Activated naive CD8-positive, alpha-beta T cell treated with anti-CD3 and anti-CD28 coated beads, Interleukin-2, amount 10 ng/mL, durations not matched to agents 7 days and 5 days (primary cell): Measurements from ENCODE around the gene COL12A1. TPM values are rescaled to one million over a fixed set of nuclear protein-coding genes. Genes with fewer than 3 reads are reported as not detected.

Source experiments
- ATAC-seq: fragments of 150-1000 bp; cut with Tn5 transposase; one replicate; pipeline ENCODE4 v1.10.0; 2021; ENCODE audit warnings: low read depth, moderate library complexity
- POLR2A ChIA-PET: fragments of 350-600 bp; sonication (Branson Sonifier 250); formaldehyde crosslinking; loops from one replicate; lab custom pipeline; 2021; ENCODE audit warnings: antibody characterized with exemption; lab: Charles Lee
- DNase-seq: peaks from one replicate; pipeline ENCODE4 v3.0.0; 2021
- H3K27ac Mint-ChIP-seq: one replicate; pipeline ENCODE4 v1.8.0; 2022; ENCODE audit warnings: mild to moderate bottlenecking, mixed read lengths
- H3K27me3 Mint-ChIP-seq: one replicate; pipeline ENCODE4 v1.8.0; 2022; ENCODE audit warnings: mild to moderate bottlenecking, moderate library complexity, mixed read lengths
- H3K36me3 Mint-ChIP-seq: one replicate; pipeline ENCODE4 v1.8.0; 2021; ENCODE audit warnings: mild to moderate bottlenecking, mixed read lengths
- H3K4me1 Mint-ChIP-seq: one replicate; pipeline ENCODE4 v1.8.0; 2021; ENCODE audit warnings: mixed read lengths
- H3K4me3 Mint-ChIP-seq: one replicate; pipeline ENCODE4 v1.8.0; 2022; ENCODE audit warnings: mild to moderate bottlenecking, moderate library complexity, mixed read lengths
- H3K9me3 Mint-ChIP-seq: one replicate; pipeline ENCODE4 v1.8.0; 2021; ENCODE audit warnings: mixed read lengths
- total RNA-seq, 2 experiments: library from RNA; stranded (reverse); gene quantifications; one replicate each; pipeline ENCODE4 v1.2.3, GENCODE V29; 2021

Gene COL12A1
- total RNA-seq, 2 experiments from 2014 or later: not detected

DNA sequence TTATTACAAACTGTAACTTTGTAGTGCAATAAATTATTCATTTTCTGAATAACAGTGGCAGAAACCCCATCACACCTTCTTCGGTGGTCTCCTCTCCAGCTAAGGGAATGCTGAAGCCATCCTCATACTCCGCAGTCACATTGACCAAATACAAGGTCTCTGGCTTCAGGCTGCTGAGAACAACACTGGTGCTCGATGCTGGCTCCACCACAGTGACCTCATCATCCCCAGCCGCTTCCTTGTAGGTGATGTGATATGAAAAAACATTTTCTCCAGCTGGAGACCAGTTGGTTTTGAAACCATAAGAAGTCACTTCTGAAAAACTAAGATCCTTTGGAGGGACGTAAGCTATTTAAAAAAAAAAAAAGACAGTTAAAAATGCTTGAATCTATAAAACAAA lies 25.0 kb downstream of the COL12A1 start:
- no peak overlapping the region for H3K4me3 Mint-ChIP-seq
- no peak overlapping the region for H3K27ac Mint-ChIP-seq
- H3K4me1 Mint-ChIP-seq: no peaks in the 10 kb centered on the region
- H3K27me3 Mint-ChIP-seq: peaks cover 7% of the 10 kb centered on the region
- DNase-seq (no peak), ATAC-seq (no peak)
- no peaks in the 10 kb centered on the region for H3K36me3 Mint-ChIP-seq
- POLR2A ChIA-PET: no interaction called here
- peaks cover 1% of the 10 kb centered on the region for H3K9me3 Mint-ChIP-seq

DNA sequence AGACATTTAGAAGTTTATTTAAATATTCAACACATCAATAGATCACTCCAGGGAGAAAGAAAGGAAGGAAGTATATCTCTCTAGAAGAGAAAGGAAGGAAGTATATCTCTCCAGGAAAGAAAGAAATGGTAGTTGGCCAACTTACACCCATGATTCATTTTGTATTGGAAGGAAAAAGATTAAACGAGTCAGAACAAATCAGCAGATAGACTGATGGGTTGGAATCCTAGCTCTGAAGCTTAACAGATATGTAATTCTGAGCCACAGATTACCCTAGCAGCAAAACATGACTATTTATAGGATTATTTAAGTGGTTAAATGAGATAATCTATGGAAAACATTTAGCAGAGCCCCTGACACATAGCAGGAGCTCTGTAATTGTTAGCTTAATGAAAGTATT lies 27.1 kb downstream of the COL12A1 start:
- Mint-ChIP-seq H3K9me3 (peaks cover 1% of the 10 kb centered on the region), H3K27me3 (peaks cover 6% of the 10 kb centered on the region), H3K36me3 (no peaks in the 10 kb centered on the region), H3K4me3 (no peak overlapping the region), H3K4me1 (no peaks in the 10 kb centered on the region), H3K27ac (no peak overlapping the region)
- DNase-seq (no peak), ATAC-seq (no peak)
- POLR2A ChIA-PET: no interaction called here

DNA sequence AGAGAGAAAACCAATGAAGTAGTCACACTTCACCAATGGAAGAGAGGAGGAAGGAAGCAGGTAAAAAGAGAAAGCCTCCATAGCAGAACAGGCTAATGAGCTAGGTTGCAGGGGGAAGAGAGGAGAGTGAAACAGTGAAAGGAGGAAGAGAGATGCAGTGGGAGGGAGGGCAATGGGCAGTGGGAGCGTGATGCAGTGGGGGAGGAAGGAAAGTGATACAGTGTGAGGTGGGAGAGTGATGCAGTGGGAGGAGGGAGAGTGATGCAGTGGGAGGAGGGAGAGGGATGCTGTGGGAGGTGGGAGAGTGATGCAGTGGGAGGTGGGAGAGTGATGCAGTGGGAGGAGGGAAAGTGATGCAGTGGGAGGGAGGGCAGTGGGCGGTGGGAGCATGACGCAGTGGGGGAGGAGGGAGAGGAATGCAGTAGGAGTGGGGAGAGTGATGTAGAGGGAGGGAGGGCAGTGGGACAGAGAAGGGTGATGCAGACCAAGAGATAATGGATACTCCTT lies 29.7 kb downstream of the COL12A1 start:
- Mint-ChIP-seq H3K36me3 (no peaks in the 10 kb centered on the region), H3K27ac (no peak overlapping the region), H3K4me1 (no peaks in the 10 kb centered on the region), H3K4me3 (no peak overlapping the region), H3K27me3 (peaks cover 6% of the 10 kb centered on the region), H3K9me3 (peaks cover 1% of the 10 kb centered on the region)
- ATAC-seq (no peak), DNase-seq (no peak)
- POLR2A ChIA-PET: no interaction called here

DNA sequence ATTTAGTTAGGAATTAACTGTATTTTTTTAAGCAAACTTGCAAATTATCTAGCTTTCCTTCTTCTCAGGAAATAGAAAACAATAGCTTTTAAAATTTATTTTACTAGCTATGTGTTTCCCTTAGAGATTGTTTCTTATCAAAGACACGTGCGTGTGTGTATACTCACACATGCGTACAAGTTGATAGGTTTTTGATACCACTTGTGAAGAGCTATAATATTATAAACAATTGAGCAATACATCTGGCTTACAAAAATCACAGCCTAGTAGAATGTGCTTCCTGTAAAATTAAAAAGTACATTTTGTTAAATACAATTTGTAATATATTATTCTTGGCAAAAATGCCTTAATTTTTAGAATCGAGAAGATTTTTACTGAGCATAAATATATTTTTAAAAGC lies 33.9 kb downstream of the COL12A1 start:
- Mint-ChIP-seq H3K27ac (no peak overlapping the region), H3K27me3 (peaks cover 6% of the 10 kb centered on the region), H3K9me3 (no peaks in the 10 kb centered on the region), H3K4me3 (no peak overlapping the region), H3K36me3 (no peaks in the 10 kb centered on the region), H3K4me1 (no peaks in the 10 kb centered on the region)
- ATAC-seq (no peak), DNase-seq (no peak)
- POLR2A ChIA-PET: no interaction called here

DNA sequence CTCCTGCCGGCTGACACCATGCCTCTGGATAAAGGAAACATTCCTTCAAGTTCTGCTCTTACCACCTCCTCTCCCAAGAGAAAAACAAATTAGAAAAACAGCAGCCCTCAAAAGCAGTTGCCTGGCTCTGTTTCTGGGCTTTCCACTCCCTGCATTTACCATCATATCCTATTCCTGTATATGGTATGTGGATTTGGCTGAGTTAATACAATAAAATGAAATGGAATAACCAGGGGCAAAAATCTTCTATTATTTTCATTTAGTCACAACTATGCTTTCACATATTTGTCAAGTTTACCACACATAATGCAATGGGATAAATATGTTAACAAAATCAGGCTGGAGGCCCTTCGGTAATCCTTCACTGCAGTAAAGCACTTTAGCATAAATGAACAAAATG lies 34.3 kb downstream of the COL12A1 start:
- Mint-ChIP-seq H3K4me3 (no peak overlapping the region), H3K4me1 (no peaks in the 10 kb centered on the region), H3K9me3 (no peaks in the 10 kb centered on the region), H3K27me3 (peaks cover 6% of the 10 kb centered on the region), H3K36me3 (no peaks in the 10 kb centered on the region), H3K27ac (no peak overlapping the region)
- no peak for ATAC-seq
- POLR2A ChIA-PET: no interaction called here
- no peak for DNase-seq

DNA sequence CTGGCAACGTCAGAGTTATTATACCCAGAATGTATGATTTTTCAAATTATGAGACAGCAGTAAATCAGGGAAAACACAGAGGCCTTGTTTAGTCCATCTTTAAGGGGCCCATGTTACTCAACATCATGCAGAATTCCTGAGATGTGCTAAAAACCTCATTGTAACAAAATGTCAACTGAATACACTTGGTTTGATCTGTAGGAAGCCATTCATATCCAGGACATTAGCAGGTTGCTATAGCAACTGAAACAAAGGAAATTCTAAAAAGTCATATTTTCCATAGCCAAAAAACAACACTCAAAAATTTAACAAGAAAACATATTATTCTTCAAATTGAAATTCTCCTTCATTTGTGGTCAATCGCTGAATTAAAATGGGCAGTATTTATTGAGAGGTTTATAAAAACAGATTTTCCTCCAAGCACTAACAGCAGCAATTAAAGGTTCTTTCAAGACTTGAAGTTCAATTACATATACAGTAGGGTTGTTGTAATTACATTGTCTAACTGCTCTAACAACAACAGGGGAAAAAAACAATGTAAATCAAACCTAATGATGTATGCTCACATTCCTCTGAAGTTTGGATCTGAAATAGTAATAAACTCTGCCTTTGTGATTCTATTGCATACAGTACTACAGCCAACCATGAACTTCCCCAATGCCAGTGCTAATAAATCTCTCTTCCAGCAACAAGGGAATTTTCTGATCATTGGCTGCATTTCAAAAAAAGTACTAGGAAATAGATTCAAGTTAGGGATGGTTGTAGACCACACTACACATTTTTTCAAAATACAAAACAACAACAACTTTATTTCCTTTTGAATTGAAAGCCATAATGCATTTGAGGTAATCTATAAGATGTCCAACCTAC lies 34.9 kb downstream of the COL12A1 start:
- POLR2A ChIA-PET: no interaction called here
- Mint-ChIP-seq H3K36me3 (no peaks in the 10 kb centered on the region), H3K27me3 (peaks cover 3% of the 10 kb centered on the region), H3K27ac (no peak overlapping the region), H3K4me1 (no peaks in the 10 kb centered on the region), H3K9me3 (no peaks in the 10 kb centered on the region), H3K4me3 (no peak overlapping the region)
- DNase-seq (no peak), ATAC-seq (no peak)

DNA sequence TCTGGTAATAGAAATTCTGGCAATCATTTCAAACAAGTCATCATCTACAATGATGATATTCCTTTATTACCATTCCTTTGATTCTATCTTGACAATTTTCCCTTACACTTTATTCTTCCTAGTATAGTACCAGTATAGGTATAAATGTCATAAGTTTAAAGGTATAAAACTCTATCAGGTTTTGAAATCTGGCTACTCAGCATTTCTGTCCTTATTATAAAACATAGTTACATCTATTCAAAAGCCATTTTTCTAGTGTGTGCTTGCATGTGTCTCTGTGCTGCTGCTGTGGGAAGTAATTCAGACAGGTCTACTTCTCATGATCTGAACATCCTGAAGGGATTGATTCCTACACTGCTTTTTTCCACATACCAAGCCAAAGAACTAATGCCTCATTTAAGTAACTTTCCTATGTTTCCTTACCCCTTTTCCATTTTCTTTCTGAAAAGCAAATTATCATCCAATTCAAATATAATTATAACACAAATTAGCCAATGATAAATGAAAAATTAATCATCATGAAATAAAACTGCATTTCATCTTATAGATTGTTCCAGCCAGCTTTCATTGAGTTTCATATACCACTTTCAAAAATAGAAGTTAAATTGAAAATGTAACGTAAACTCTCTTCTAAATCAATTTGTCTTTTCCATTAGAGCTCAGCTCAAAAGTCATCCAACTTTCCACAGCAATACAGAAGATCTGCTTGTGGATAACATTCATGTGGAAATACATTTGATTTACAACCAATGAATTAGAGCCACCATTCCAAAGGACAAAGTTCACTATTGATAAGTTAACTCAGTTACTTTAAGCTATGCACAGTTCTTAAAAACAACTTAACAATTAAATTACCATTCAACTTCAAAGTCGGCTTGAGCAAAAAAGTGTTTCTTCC lies 35.9 kb downstream of the COL12A1 start:
- Mint-ChIP-seq H3K27ac (no peak overlapping the region), H3K4me3 (no peak overlapping the region), H3K9me3 (no peaks in the 10 kb centered on the region), H3K36me3 (no peaks in the 10 kb centered on the region), H3K27me3 (peaks cover 2% of the 10 kb centered on the region), H3K4me1 (no peaks in the 10 kb centered on the region)
- POLR2A ChIA-PET: no interaction called here
- no peak for DNase-seq
- no peak for ATAC-seq

DNA sequence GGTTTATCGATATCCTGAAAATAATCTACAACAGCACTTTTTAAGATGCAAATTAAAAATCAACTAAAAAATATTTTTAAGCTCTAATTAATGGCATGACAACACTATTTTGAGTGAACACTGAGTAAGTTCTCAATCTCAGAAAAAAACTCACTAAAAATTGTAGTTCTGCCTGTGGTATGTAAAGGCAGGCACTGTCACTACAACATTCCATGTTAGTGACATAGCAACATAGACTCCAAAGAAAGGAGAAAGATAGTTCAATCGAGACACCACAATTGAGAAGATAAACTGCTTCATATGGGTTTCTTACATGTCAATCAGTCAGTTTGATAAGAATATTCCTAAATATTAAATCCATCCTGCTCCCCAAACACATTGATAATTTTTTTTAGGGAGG lies 38.0 kb downstream of the COL12A1 start:
- H3K4me1 Mint-ChIP-seq: no peaks in the 10 kb centered on the region

DNA sequence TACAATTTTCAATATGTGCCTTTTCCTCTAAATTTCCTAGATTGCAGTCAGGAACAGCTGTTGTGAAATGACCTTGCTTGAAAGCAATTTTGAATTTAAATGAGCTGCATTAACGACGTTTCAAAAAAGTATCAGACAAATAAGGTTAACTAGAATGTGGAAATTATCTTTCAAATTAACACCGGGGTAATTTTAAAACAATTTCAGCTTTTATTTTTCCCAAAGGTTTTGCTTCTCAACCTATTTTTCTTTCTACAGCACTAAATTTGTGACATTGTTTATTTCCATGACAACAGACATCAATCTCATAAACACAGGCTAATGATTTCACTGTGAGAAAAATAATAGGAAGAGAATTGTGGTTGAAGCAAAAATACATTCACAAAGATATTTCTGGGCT lies 38.5 kb downstream of the COL12A1 start:
- no peaks in the 10 kb centered on the region for H3K36me3 Mint-ChIP-seq
- ATAC-seq (no peak), DNase-seq (no peak)
- H3K27ac Mint-ChIP-seq: no peak overlapping the region
- H3K4me1 Mint-ChIP-seq: no peaks in the 10 kb centered on the region
- H3K27me3 Mint-ChIP-seq: no peaks in the 10 kb centered on the region
- no peak overlapping the region for H3K4me3 Mint-ChIP-seq
- H3K9me3 Mint-ChIP-seq: no peaks in the 10 kb centered on the region
- POLR2A ChIA-PET: no interaction called here

More for the DNA sequence above, 38.0 kb downstream of the COL12A1 start:
- Mint-ChIP-seq H3K27me3 (no peaks in the 10 kb centered on the region), H3K36me3 (no peaks in the 10 kb centered on the region), H3K4me3 (no peak overlapping the region), H3K27ac (no peak overlapping the region), H3K9me3 (no peaks in the 10 kb centered on the region)
- ATAC-seq: no peak
- no peak for DNase-seq
- POLR2A ChIA-PET: no interaction called here

DNA sequence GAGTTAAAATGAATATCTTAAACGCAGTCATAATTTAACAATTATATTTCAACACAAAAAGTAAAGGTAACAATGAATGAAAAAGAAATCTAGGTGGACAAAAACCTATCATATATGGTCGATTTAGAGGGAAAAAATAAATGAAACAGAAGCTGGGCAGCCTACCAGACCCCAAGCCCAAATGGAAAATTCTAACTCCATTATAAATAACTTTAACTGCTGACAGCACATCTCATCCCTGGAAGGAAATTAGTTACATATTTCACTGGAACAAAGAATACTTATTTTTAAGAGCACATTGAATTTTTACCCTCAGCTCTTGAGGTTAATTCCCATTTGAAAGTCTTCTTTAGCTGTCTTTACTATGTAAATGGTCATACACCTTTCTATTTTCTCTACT lies 39.1 kb downstream of the COL12A1 start:
- Mint-ChIP-seq H3K4me3 (no peak overlapping the region), H3K9me3 (no peaks in the 10 kb centered on the region)
- POLR2A ChIA-PET: no interaction called here

DNA sequence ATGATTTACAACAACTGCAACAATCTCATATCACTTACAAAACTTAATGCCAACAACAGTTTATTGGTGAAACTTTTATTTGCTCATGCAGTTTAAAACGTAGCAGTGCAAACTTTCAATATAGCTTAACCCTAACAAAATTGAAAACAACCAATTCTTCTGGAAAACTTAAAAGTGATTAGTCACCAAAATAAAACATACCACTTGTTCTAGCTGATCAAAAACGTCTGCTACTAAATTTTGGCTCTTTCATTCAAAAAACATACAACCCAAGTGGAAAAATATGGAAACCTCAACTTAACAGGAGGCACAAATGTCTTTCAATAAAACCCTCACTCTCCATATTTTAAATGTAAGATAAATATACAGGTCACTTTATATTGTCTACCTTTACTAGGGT lies 39.6 kb downstream of the COL12A1 start:
- H3K4me1 Mint-ChIP-seq: no peaks in the 10 kb centered on the region
- ATAC-seq: no peak
- H3K36me3 Mint-ChIP-seq: no peaks in the 10 kb centered on the region
- DNase-seq: no peak
- no peak overlapping the region for H3K4me3 Mint-ChIP-seq
- no peaks in the 10 kb centered on the region for H3K27me3 Mint-ChIP-seq
- no peaks in the 10 kb centered on the region for H3K9me3 Mint-ChIP-seq
- no peak overlapping the region for H3K27ac Mint-ChIP-seq
- POLR2A ChIA-PET: no interaction called here

More for the DNA sequence above, 39.1 kb downstream of the COL12A1 start:
- Mint-ChIP-seq H3K4me1 (no peaks in the 10 kb centered on the region), H3K27ac (no peak overlapping the region), H3K27me3 (no peaks in the 10 kb centered on the region), H3K36me3 (no peaks in the 10 kb centered on the region)
- ATAC-seq: no peak
- DNase-seq: no peak

DNA sequence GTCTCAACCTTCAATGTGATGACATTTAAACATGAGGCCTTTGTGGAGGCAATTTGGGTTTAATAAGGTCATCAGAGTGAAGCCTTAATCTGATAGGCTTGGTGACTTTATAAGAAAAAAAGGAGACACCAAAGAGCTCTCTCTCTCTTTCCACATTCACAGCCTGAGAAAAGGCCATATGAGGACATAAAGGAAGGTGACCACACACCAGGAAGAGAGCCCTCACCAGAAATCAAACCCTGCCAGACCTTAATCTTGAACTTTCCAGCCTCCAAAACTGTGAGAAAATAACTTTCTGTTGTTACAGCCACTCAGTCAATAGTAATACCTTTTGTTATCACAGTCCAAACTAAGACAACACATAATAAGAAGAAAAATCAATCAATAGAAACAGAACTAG lies 47.7 kb downstream of the COL12A1 start:
- Mint-ChIP-seq H3K27ac (no peak overlapping the region), H3K36me3 (no peaks in the 10 kb centered on the region), H3K4me3 (no peak overlapping the region), H3K27me3 (peaks cover 4% of the 10 kb centered on the region), H3K4me1 (no peaks in the 10 kb centered on the region), H3K9me3 (no peaks in the 10 kb centered on the region)
- POLR2A ChIA-PET: no interaction called here
- ATAC-seq (no peak), DNase-seq (no peak)

DNA sequence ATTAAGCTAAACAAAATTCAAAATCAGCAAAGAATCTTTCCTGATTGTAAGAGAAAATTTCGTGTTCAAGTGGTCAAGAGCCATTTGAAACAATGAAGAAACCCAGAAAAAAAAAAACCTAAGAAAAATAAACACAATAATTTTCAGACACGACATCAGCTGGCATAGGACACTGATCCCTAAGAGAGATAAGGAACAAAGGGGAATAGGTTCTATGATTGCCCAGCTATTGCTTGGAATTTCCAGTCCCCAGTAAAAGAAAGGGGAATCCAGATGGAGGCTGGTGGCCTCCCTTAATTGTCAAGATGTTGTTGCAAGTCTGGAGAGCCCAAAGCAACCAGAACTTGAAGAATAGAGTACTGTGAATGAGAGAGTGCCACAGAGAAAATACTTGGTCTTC lies 48.5 kb downstream of the COL12A1 start:
- DNase-seq (no peak), ATAC-seq (no peak)
- Mint-ChIP-seq H3K4me3 (no peak overlapping the region), H3K36me3 (no peaks in the 10 kb centered on the region), H3K27ac (no peak overlapping the region), H3K27me3 (peaks cover 4% of the 10 kb centered on the region), H3K4me1 (no peaks in the 10 kb centered on the region), H3K9me3 (no peaks in the 10 kb centered on the region)
- POLR2A ChIA-PET: no interaction called here
